MM.1S (cell line): ENCODE measurements around the gene CD300A.

Experiments
- DNase-seq: peaks from one replicate; pipeline ENCODE4 v3.0.0-alpha.2; 2015
- H2AFZ ChIP-seq: fragments of 300-600 bp; sonication (generic); 2 replicates; pipeline ENCODE4 v1.6.0; 2016; ENCODE audit warnings: antibody characterized with exemption, low read length
- H3F3A ChIP-seq: fragments of 300-600 bp; sonication (generic); 2 replicates; pipeline ENCODE4 v1.6.1; 2016; ENCODE audit warnings: mild to moderate bottlenecking, antibody characterized with exemption, low read length, moderate library complexity, mixed read lengths; ENCODE audit not compliant: insufficient read depth
- H3K27ac ChIP-seq: fragments of 300-600 bp; sonication (generic); 2 replicates; pipeline ENCODE4 v1.5.1; 2016; ENCODE audit warnings: mild to moderate bottlenecking, low read length
- H3K27me3 ChIP-seq: fragments of 300-600 bp; sonication (generic); replicated peaks from 2 replicates; pipeline ENCODE4 v1.6.0; 2016; ENCODE audit warnings: low read length; ENCODE audit not compliant: insufficient read depth
- H3K36me3 ChIP-seq: fragments of 300-600 bp; sonication (generic); replicated peaks from 2 replicates; pipeline ENCODE4 v1.6.1; 2016; ENCODE audit warnings: mild to moderate bottlenecking, low read length, mixed read lengths; ENCODE audit not compliant: insufficient read depth
- H3K4me1 ChIP-seq: fragments of 300-600 bp; sonication (generic); 2 replicates; pipeline ENCODE4 v1.6.1; 2016; ENCODE audit warnings: low read length, mixed read lengths
- H3K4me2 ChIP-seq: fragments of 300-600 bp; sonication (generic); 2 replicates; pipeline ENCODE4 v1.6.0; 2016; ENCODE audit warnings: low read depth, low read length
- H3K4me3 ChIP-seq: fragments of 300-600 bp; sonication (generic); 2 replicates; pipeline ENCODE4 v1.5.1; 2016; ENCODE audit warnings: low read length, mixed read lengths
- H3K79me2 ChIP-seq: fragments of 300-600 bp; sonication (generic); 2 replicates; pipeline ENCODE4 v1.6.1; 2016; ENCODE audit warnings: mixed run types, low read length, mixed read lengths
- H3K9ac ChIP-seq: fragments of 300-600 bp; sonication (generic); 2 replicates; pipeline ENCODE4 v1.6.1; 2016; ENCODE audit warnings: low read length, mixed read lengths
- H3K9me2 ChIP-seq: fragments of 300-600 bp; sonication (generic); replicated peaks from 2 replicates; pipeline ENCODE4 v1.6.1; 2016; ENCODE audit warnings: mild to moderate bottlenecking, low read length, mixed read lengths; ENCODE audit not compliant: insufficient read depth
- H3K9me3 ChIP-seq: fragments of 300-600 bp; sonication (generic); replicated peaks from 2 replicates; pipeline ENCODE4 v1.6.1; 2016; ENCODE audit warnings: mild to moderate bottlenecking, low read length, mixed read lengths; ENCODE audit not compliant: insufficient read depth
- H4K20me1 ChIP-seq: fragments of 300-600 bp; sonication (generic); 2 replicates; pipeline ENCODE4 v1.6.1; 2016; ENCODE audit warnings: mild to moderate bottlenecking, low read length, moderate library complexity, mixed read lengths; ENCODE audit not compliant: insufficient read depth
- EZH2 ChIP-seq: fragments of 300-600 bp; sonication (generic); optimal IDR thresholded peaks from 2 replicates; pipeline ENCODE3; 2017; ENCODE audit warnings: low read depth, mild to moderate bottlenecking, antibody characterized with exemption, low read length, mixed read lengths
- EZH2phosphoT487 ChIP-seq: fragments of 300-600 bp; sonication (generic); IDR thresholded peaks from 2 replicates; pipeline ENCODE4 v1.6.1; 2018; ENCODE audit warnings: antibody characterized with exemption, low read length
- TF ChIP-seq, protein P1 (sequence below): fragments of 300-600 bp; sonication (generic); IDR thresholded peaks from 2 replicates; pipeline ENCODE4 v1.5.1; 2016; ENCODE audit warnings: antibody characterized with exemption, low read length, mixed read lengths

CD300A gene

DNA sequence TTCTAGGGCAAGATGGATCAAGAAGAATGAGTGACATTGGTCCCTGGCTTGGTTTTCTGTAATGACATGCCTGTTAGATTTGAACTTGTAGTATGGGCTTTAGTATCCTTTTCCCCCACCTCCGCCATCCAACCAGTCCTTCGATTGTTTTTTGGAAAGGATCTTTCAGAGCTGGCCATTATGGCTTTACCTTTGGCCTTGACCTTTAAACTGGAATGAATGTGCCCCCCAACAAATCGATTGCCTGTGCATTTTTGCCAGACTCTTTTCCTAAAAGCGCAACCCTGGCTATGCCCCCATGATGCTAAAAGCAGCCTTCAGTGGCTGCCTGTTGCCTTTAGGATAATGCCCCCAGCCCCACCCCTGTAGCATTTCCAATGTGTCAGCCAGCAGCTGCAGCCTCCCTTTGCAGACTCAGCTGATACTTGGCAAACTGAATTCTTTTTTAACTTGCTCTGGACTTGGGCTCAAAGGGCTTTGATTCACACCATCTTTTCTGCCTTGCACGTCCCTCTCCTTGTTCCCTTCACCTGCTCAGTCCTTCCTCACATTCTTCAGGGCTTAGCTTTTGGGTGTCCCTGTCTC is 30.6 kb upstream of the CD300A start:
- no peaks in the 10 kb centered on the region for H3K79me2 ChIP-seq

DNA sequence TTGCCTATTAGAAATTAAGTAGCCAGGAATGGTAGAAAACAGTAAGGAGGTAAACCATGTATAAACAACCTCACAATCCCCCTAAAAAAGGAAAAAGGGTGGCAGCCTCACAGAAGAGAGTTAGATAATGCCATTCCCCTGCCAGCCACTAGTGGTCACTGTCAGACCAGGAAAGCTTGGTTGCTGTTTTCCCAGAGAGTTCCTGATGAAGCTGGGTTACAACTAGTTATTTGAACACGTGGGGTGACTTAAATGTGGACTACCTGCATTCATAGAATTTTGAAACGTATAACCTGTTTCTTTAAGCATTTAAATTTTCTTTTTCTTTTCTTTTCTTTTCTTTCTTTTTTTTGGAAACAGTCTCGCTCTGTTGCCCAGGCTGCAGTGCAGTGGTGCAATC is 28.7 kb upstream of the CD300A start:
- peaks cover 86% of the 10 kb centered on the region for H3K27me3 ChIP-seq
- no peak for DNase-seq
- no peaks in the 10 kb centered on the region for H3K4me1 ChIP-seq
- H3F3A ChIP-seq, result no peaks in the 10 kb centered on the region
- H3K79me2 ChIP-seq, result no peaks in the 10 kb centered on the region
- no peaks in the 10 kb centered on the region for H3K9me2 ChIP-seq
- no peak overlapping the region for H3K27ac ChIP-seq
- H3K4me2 ChIP-seq, result no peak overlapping the region
- no peak overlapping the region for H2AFZ ChIP-seq
- H3K9ac ChIP-seq, result no peak overlapping the region
- H3K4me3 ChIP-seq, result no peak overlapping the region
- no peaks in the 10 kb centered on the region for H4K20me1 ChIP-seq
- TF ChIP-seq, protein P1, sequence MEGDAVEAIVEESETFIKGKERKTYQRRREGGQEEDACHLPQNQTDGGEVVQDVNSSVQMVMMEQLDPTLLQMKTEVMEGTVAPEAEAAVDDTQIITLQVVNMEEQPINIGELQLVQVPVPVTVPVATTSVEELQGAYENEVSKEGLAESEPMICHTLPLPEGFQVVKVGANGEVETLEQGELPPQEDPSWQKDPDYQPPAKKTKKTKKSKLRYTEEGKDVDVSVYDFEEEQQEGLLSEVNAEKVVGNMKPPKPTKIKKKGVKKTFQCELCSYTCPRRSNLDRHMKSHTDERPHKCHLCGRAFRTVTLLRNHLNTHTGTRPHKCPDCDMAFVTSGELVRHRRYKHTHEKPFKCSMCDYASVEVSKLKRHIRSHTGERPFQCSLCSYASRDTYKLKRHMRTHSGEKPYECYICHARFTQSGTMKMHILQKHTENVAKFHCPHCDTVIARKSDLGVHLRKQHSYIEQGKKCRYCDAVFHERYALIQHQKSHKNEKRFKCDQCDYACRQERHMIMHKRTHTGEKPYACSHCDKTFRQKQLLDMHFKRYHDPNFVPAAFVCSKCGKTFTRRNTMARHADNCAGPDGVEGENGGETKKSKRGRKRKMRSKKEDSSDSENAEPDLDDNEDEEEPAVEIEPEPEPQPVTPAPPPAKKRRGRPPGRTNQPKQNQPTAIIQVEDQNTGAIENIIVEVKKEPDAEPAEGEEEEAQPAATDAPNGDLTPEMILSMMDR, result peak; percentile 69
- TF ChIP-seq EZH2, result no peak
- no peaks in the 10 kb centered on the region for H3K9me3 ChIP-seq
- no peaks in the 10 kb centered on the region for H3K36me3 ChIP-seq

More for the DNA sequence above, 30.6 kb upstream of the CD300A start:
- Histone ChIP-seq H4K20me1 (no peaks in the 10 kb centered on the region), H3K4me2 (no peak overlapping the region), H2AFZ (no peak overlapping the region), H3K4me1 (no peaks in the 10 kb centered on the region), H3K27me3 (peaks cover 86% of the 10 kb centered on the region), H3K9ac (no peak overlapping the region), H3K9me2 (no peaks in the 10 kb centered on the region), H3K36me3 (no peaks in the 10 kb centered on the region), H3F3A (no peaks in the 10 kb centered on the region), H3K4me3 (no peak overlapping the region), H3K27ac (no peak overlapping the region), H3K9me3 (no peaks in the 10 kb centered on the region)
- TF ChIP-seq EZH2, result no peak
- TF ChIP-seq EZH2phosphoT487, result no peak
- TF ChIP-seq, protein P1, result no peak
- DNase-seq, result no peak

DNA sequence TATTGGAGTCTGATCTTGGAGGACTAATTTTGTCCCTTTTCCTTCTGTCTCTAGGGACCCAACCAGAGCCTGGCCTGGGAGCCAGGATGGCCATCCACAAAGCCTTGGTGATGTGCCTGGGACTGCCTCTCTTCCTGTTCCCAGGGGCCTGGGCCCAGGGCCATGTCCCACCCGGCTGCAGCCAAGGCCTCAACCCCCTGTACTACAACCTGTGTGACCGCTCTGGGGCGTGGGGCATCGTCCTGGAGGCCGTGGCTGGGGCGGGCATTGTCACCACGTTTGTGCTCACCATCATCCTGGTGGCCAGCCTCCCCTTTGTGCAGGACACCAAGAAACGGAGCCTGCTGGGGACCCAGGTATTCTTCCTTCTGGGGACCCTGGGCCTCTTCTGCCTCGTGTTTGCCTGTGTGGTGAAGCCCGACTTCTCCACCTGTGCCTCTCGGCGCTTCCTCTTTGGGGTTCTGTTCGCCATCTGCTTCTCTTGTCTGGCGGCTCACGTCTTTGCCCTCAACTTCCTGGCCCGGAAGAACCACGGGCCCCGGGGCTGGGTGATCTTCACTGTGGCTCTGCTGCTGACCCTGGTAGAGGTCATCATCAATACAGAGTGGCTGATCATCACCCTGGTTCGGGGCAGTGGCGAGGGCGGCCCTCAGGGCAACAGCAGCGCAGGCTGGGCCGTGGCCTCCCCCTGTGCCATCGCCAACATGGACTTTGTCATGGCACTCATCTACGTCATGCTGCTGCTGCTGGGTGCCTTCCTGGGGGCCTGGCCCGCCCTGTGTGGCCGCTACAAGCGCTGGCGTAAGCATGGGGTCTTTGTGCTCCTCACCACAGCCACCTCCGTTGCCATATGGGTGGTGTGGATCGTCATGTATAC is 26.5 kb upstream of the CD300A start:
- no peak overlapping the region for H2AFZ ChIP-seq

More for the DNA sequence above, 26.5 kb upstream of the CD300A start:
- peaks cover 89% of the 10 kb centered on the region for H3K27me3 ChIP-seq
- H3K36me3 ChIP-seq, result no peaks in the 10 kb centered on the region
- no peak for TF ChIP-seq EZH2phosphoT487
- TF ChIP-seq, protein P1, result no peak
- TF ChIP-seq EZH2, result no peak
- no peaks in the 10 kb centered on the region for H4K20me1 ChIP-seq
- no peak overlapping the region for H3K4me2 ChIP-seq
- no peaks in the 10 kb centered on the region for H3F3A ChIP-seq
- H3K27ac ChIP-seq, result no peak overlapping the region
- H3K9me3 ChIP-seq, result no peaks in the 10 kb centered on the region
- H3K9me2 ChIP-seq, result no peaks in the 10 kb centered on the region
- H3K4me1 ChIP-seq, result no peaks in the 10 kb centered on the region
- H3K9ac ChIP-seq, result no peak overlapping the region
- no peak overlapping the region for H3K4me3 ChIP-seq
- DNase-seq, result no peak
- H3K79me2 ChIP-seq, result no peaks in the 10 kb centered on the region
